H9 (cell line): Measurements from ENCODE around the gene SLC35A1. TPM values are rescaled to one million over a fixed set of nuclear protein-coding genes. Genes with fewer than 3 reads are reported as not detected.

Experiments
- DNase-seq: peaks from one replicate; pipeline ENCODE4 v3.0.0-alpha.2; 2017
- H2AFZ ChIP-seq: one replicate; pipeline ENCODE4 v1.6.1; 2013; ENCODE audit warnings: mild to moderate bottlenecking, low read length, control low read depth, moderate library complexity
- H2AK5ac ChIP-seq: 2 replicates; pipeline ENCODE4 v1.6.1; 2013; ENCODE audit warnings: low read length, control low read depth, mixed read lengths; ENCODE audit not compliant: insufficient read length
- H2BK120ac ChIP-seq: one replicate; pipeline ENCODE4 v1.6.1; 2013; ENCODE audit warnings: low read depth, mild to moderate bottlenecking, low read length, control low read depth, inconsistent platforms; ENCODE audit not compliant: poor library complexity, severe bottlenecking
- H2BK12ac ChIP-seq: 2 replicates; pipeline ENCODE4 v1.6.1; 2013; ENCODE audit warnings: low read length, control low read depth, mixed read lengths, low read depth; ENCODE audit not compliant: insufficient read length
- H2BK15ac ChIP-seq: 2 replicates; pipeline ENCODE4 v1.6.1; 2013; ENCODE audit warnings: low read depth, low read length, control low read depth
- H2BK20ac ChIP-seq: one replicate; pipeline ENCODE4 v1.6.1; 2013; ENCODE audit warnings: low read depth, mild to moderate bottlenecking, low read length, control low read depth, inconsistent platforms; ENCODE audit not compliant: poor library complexity, severe bottlenecking
- H2BK5ac ChIP-seq: 2 replicates; pipeline ENCODE4 v1.6.1; 2013; ENCODE audit warnings: low read length, control low read depth, mixed read lengths; ENCODE audit not compliant: insufficient read length
- H3K14ac ChIP-seq: 2 replicates; pipeline ENCODE4 v1.6.1; 2013; ENCODE audit warnings: low read length, control low read depth; ENCODE audit not compliant: insufficient read depth
- H3K18ac ChIP-seq: 2 replicates; pipeline ENCODE4 v1.6.1; 2013; ENCODE audit warnings: low read depth, mild to moderate bottlenecking, mixed read lengths, low read length, control low read depth; ENCODE audit not compliant: insufficient read length
- H3K23ac ChIP-seq: 2 replicates; pipeline ENCODE4 v1.6.1; 2013; ENCODE audit warnings: low read length, control low read depth, mixed read lengths, low read depth; ENCODE audit not compliant: insufficient read length
- H3K23me2 ChIP-seq: 2 replicates; pipeline ENCODE4 v1.6.1; 2013; ENCODE audit warnings: low read depth, mild to moderate bottlenecking, mixed read lengths, low read length, control low read depth; ENCODE audit not compliant: insufficient read length, poor library complexity, severe bottlenecking
- H3K27ac ChIP-seq: 2 replicates; pipeline ENCODE4 v1.5.1; 2013; ENCODE audit warnings: low read length, control low read depth, mixed read lengths, low read depth; ENCODE audit not compliant: insufficient read length
- H3K27me3 ChIP-seq: 2 replicates; pipeline ENCODE4 v1.6.1; 2013; ENCODE audit warnings: low read length, control low read depth, inconsistent platforms; ENCODE audit not compliant: insufficient read depth
- H3K4ac ChIP-seq: 2 replicates; pipeline ENCODE4 v1.6.1; 2013; ENCODE audit warnings: low read depth, mild to moderate bottlenecking, control low read depth, inconsistent platforms, low read length, moderate library complexity
- H3K4me1 ChIP-seq: 2 replicates; pipeline ENCODE4 v1.6.1; 2013; ENCODE audit warnings: low read length, control low read depth, inconsistent platforms; ENCODE audit not compliant: insufficient read depth
- H3K4me2 ChIP-seq: 2 replicates; pipeline ENCODE4 v1.6.1; 2013; ENCODE audit warnings: low read length, control low read depth, mixed read lengths; ENCODE audit not compliant: insufficient read length, insufficient read depth
- H3K56ac ChIP-seq: 2 replicates; pipeline ENCODE4 v1.6.1; 2013; ENCODE audit warnings: low read depth, mild to moderate bottlenecking, mixed read lengths, low read length, control low read depth; ENCODE audit not compliant: insufficient read length
- H3K79me1 ChIP-seq: 2 replicates; pipeline ENCODE4 v1.6.1; 2013; ENCODE audit warnings: low read depth, mild to moderate bottlenecking, moderate library complexity, low read length, control low read depth, inconsistent platforms; ENCODE audit not compliant: insufficient read depth, poor library complexity, severe bottlenecking
- H3K79me2 ChIP-seq: 2 replicates; pipeline ENCODE4 v1.6.1; 2013; ENCODE audit warnings: low read length, control low read depth, inconsistent platforms; ENCODE audit not compliant: insufficient read depth
- H3K9ac ChIP-seq: 2 replicates; pipeline ENCODE4 v1.6.1; 2013; ENCODE audit warnings: low read length, control low read depth, mixed read lengths; ENCODE audit not compliant: insufficient read length; ENCODE audit errors: extremely low read depth
- H3K9me3 ChIP-seq: one replicate; pipeline ENCODE4 v1.6.1; 2013; ENCODE audit warnings: low read depth, low read length, inconsistent platforms; ENCODE audit not compliant: control insufficient read depth
- H3T11ph ChIP-seq: one replicate; pipeline ENCODE4 v1.6.1; 2013; ENCODE audit warnings: mild to moderate bottlenecking, low read length, control low read depth, inconsistent platforms
- H4K20me1 ChIP-seq: one replicate; pipeline ENCODE4 v1.6.1; 2013; ENCODE audit not compliant: control insufficient read depth, insufficient read length, insufficient read depth
- H4K5ac ChIP-seq: 2 replicates; pipeline ENCODE4 v1.6.1; 2013; ENCODE audit warnings: low read depth, mild to moderate bottlenecking, mixed read lengths, low read length, control low read depth; ENCODE audit not compliant: insufficient read length
- H4K8ac ChIP-seq: replicated peaks from 2 replicates; pipeline ENCODE4 v1.6.1; 2013; ENCODE audit warnings: low read length, control low read depth, mixed read lengths, low read depth; ENCODE audit not compliant: insufficient read length
- H4K91ac ChIP-seq: 2 replicates; pipeline ENCODE4 v1.6.1; 2013; ENCODE audit warnings: low read depth, mild to moderate bottlenecking, moderate library complexity, mixed read lengths, low read length, control low read depth; ENCODE audit not compliant: insufficient read length
- H3K27ac Mint-ChIP-seq, 3 experiments: 2 replicates in 2 of 3; 3 replicates in 1 of 3; pipeline ENCODE4 v1.8.0; 2020 to 2021; ENCODE audit warnings: mixed read lengths in 3 of 3, mild to moderate bottlenecking in 1 of 3, moderate library complexity in 1 of 3
- H3K27me3 Mint-ChIP-seq: 2 replicates; pipeline ENCODE4 v1.8.0; 2021; ENCODE audit warnings: low read depth, mild to moderate bottlenecking, moderate library complexity, mixed read lengths
- H3K36me3 Mint-ChIP-seq, 3 experiments: 2 replicates in 2 of 3; 3 replicates in 1 of 3; pipeline ENCODE4 v1.8.0; 2020 to 2021; ENCODE audit warnings: low read depth in 3 of 3, mixed read lengths in 3 of 3; ENCODE audit not compliant: insufficient read depth in 1 of 3
- H3K4me1 Mint-ChIP-seq, 2 experiments: 2 replicates each; pipeline ENCODE4 v1.8.0; 2020; ENCODE audit warnings: mixed read lengths in 2 of 2
- H3K4me3 Mint-ChIP-seq, 2 experiments: 2 replicates in 1 of 2; 3 replicates in 1 of 2; pipeline ENCODE4 v1.8.0; 2020 to 2021; ENCODE audit warnings: mild to moderate bottlenecking in 2 of 2, mixed read lengths in 2 of 2, moderate library complexity in 1 of 2
- H3K9me3 Mint-ChIP-seq, 2 experiments: 2 replicates in 1 of 2; 3 replicates in 1 of 2; pipeline ENCODE4 v1.8.0; 2020; ENCODE audit warnings: mild to moderate bottlenecking in 2 of 2, mixed read lengths in 2 of 2, moderate library complexity in 1 of 2
- CTCF ChIP-seq: fragments of 200-600 bp; sonication (generic); conservative IDR thresholded peaks from 3 replicates; pipeline ENCODE4 v1.8.0; 2021; ENCODE audit warnings: antibody characterized with exemption, mild to moderate bottlenecking
- WGBS: extraction: QIAGEN DNeasy Blood & Tissue Kit; methylation state at CpG from one replicate; pipeline ENCODE4 v1.1.7; 2013; ENCODE audit warnings: missing lambda C conversion rate, low lambda C conversion rate, mixed read lengths; ENCODE audit not compliant: insufficient read length; ENCODE audit errors: extremely low coverage; 5-methylcytosine and 5-hydroxymethylcytosine counted together
- total RNA-seq: library from RNA; stranded (reverse); gene quantifications from 2 replicates; pipeline ENCODE4 v1.2.1, GENCODE V29; 2021

SLC35A1 gene
- total RNA-seq, 1 experiment from 2014 or later: 6.1 TPM

DNA sequence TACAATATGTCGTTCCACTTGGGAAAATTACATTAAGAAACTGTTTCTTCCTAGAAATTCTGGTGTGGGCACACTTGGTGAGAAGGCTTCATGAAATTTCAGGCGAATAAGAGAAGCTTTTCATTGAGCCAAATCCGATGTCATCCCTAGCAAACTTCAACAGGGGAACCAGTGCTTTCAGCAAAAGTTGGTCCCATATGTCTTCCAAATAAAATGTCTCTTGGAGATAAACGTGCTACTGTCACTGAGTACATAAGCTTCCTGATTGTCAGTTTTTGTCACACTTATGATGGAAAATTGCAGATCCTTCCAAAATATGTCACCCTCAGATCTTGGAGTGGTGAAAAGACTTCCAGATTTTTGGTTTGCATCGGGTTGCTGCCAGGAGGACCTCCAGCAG lies 31.1 kb upstream of the SLC35A1 start:
- H4K8ac ChIP-seq: no peak overlapping the region
- DNase-seq: no peak
- no peak for TF ChIP-seq CTCF
- no peak overlapping the region for H3K27ac ChIP-seq
- no peak overlapping the region for H3K14ac ChIP-seq
- Mint-ChIP-seq H3K27ac (no peak overlapping the region), H3K9me3 (no peaks in the 10 kb centered on the region), H3K36me3 (no peaks in the 10 kb centered on the region; a peak in 3 of 7 replicates), H3K4me3 (no peak overlapping the region), H3K27me3 (no peaks in the 10 kb centered on the region), H3K4me1 (peaks cover 6 to 9% of the 10 kb centered on the region in 2 experiments)
- no peak overlapping the region for H4K91ac ChIP-seq
- H3T11ph ChIP-seq: no peak overlapping the region
- no peak overlapping the region for H2BK120ac ChIP-seq
- no peak overlapping the region for H3K4me2 ChIP-seq
- no peak overlapping the region for H3K18ac ChIP-seq
- H4K5ac ChIP-seq: no peak overlapping the region
- no peak overlapping the region for H3K56ac ChIP-seq
- H3K79me2 ChIP-seq: no peaks in the 10 kb centered on the region
- H4K20me1 ChIP-seq: no peaks in the 10 kb centered on the region
- no peak overlapping the region for H2BK20ac ChIP-seq
- H3K4me1 ChIP-seq: peaks cover 6% of the 10 kb centered on the region; the same call in 1 of the 2 replicates
- no peak overlapping the region for H3K9ac ChIP-seq
- H3K23me2 ChIP-seq: no peaks in the 10 kb centered on the region
- H3K4ac ChIP-seq: no peak overlapping the region
- no peaks in the 10 kb centered on the region for H3K9me3 ChIP-seq
- no peak overlapping the region for H2AK5ac ChIP-seq
- H3K23ac ChIP-seq: no peak overlapping the region
- no peak overlapping the region for H2BK15ac ChIP-seq
- WGBS: no CpG with 5 or more reads among the region's 5 CpGs
- H2AFZ ChIP-seq: no peak overlapping the region
- H3K79me1 ChIP-seq: no peaks in the 10 kb centered on the region
- H2BK12ac ChIP-seq: no peak overlapping the region
- H3K27me3 ChIP-seq: no peaks in the 10 kb centered on the region
- H2BK5ac ChIP-seq: no peak overlapping the region
